Keratinocyte (primary cell): ENCODE results near the gene BICDL1.

Experiments used
- CTCF ChIP-seq, 3 experiments: IDR thresholded peaks in 1 of 3; conservative IDR thresholded peaks in 1 of 3; optimal IDR thresholded peaks in 1 of 3; 2 replicates in 2 of 3; 3 replicates in 1 of 3; pipeline versions ENCODE3 to v1.5.1; 2011; ENCODE audit warnings: low read length in 3 of 3, mild to moderate bottlenecking in 3 of 3, moderate library complexity in 2 of 3, control low read depth in 1 of 3, inconsistent platforms in 1 of 3; ENCODE audit not compliant: insufficient read depth in 2 of 3; ENCODE audit errors: extremely low read depth in 1 of 3
- EZH2 ChIP-seq: IDR thresholded peaks from one replicate; pipeline ENCODE4 v1.6.1; 2012; ENCODE audit warnings: inconsistent platforms, mild to moderate bottlenecking, low read length, moderate library complexity

GRCh38 chr12:119994892-119995658, 6.0 kb downstream of the BICDL1 start:
- TF ChIP-seq CTCF (optimal IDR thresholded peaks at IDR 0.05 in 1 of 3, IDR thresholded peaks at IDR 0.05 in 1 of 3, conservative IDR thresholded peaks at IDR 0.05 in 1 of 3; ENCODE audit: extremely low read depth in 1 of 3, insufficient read depth in 2 of 3, low read length in 3 of 3) (no peak), EZH2 (no peak)
